Gastrocnemius medialis (tissue), 4 donors: ENCODE measurements around the gene LUZP2. TPM values are rescaled to one million over a fixed set of nuclear protein-coding genes. Genes with fewer than 3 reads are reported as not detected.

Experiments used
- ATAC-seq, 2 donors: fragments of 150-250 bp; one replicate each; pipeline ENCODE4 v1.9.1; 2016
- DNase-seq, 2 donors: peaks; one replicate each; pipeline ENCODE4 v3.0.0-alpha.2; 2019
- H3K27ac ChIP-seq, 4 donors: fragments of 200-600 bp; sonication (generic); 1 replicate in 1 of 4; 2 replicates in 3 of 4; pipeline ENCODE4 v1.5.1; 2016 to 2018; ENCODE audit warnings: mild to moderate bottlenecking in 2 of 4, moderate library complexity in 1 of 4
- H3K27me3 ChIP-seq, 3 donors: fragments of 200-600 bp; sonication (generic) in 2 of 3; 1 replicate in 1 of 3; 2 replicates in 2 of 3; pipeline versions ENCODE4 v1.5.1 to v1.6.0; 2016 to 2019; ENCODE audit warnings: mild to moderate bottlenecking in 1 of 3, moderate library complexity in 1 of 3
- H3K36me3 ChIP-seq, 2 donors: fragments of 200-600 bp; sonication (generic) in 1 of 2; one replicate each; pipeline ENCODE4 v1.5.1; 2017 to 2018
- H3K4me1 ChIP-seq, 2 donors: fragments of 200-600 bp; sonication (generic) in 1 of 2; one replicate each; pipeline ENCODE4 v1.5.1; 2016 to 2017; ENCODE audit warnings: mild to moderate bottlenecking in 2 of 2
- H3K4me3 ChIP-seq, 4 donors: fragments of 200-600 bp; sonication (generic) in 3 of 4; 1 replicate in 1 of 4; 2 replicates in 3 of 4; pipeline ENCODE4 v1.5.1; 2016 to 2019; ENCODE audit warnings: mild to moderate bottlenecking in 2 of 4
- H3K9me3 ChIP-seq, 3 donors: fragments of 200-600 bp; sonication (generic) in 2 of 3; 1 replicate in 1 of 3; 2 replicates in 2 of 3; pipeline ENCODE4 v1.5.1; 2016 to 2019
- CTCF ChIP-seq, 5 experiments: fragments of 450-650 bp in 3 of 5; fragments of 200-600 bp in 2 of 5; sonication (generic) in 2 of 5; IDR thresholded peaks in 4 of 5; conservative IDR thresholded peaks in 1 of 5; 1 replicate in 4 of 5; 2 replicates in 1 of 5; pipeline ENCODE4 v1.5.1; 2016 to 2019; ENCODE audit warnings: antibody characterized with exemption in 5 of 5, mild to moderate bottlenecking in 3 of 5, moderate library complexity in 3 of 5
- POLR2A ChIP-seq, 2 donors: fragments of 450-650 bp; IDR thresholded peaks; one replicate each; pipeline ENCODE4 v1.6.1; 2017; ENCODE audit warnings: antibody characterized with exemption in 2 of 2, mild to moderate bottlenecking in 2 of 2, moderate library complexity in 2 of 2
- in situ Hi-C, 4 donors: fragments of 200-750 bp; cut with MboI; loops; one replicate each; pipeline versions ENCODE4 v1.15.0 to v1.8.0; 2017; ENCODE audit warnings: low sequenced_read_pairs in 4 of 4
- intact Hi-C: fragments of 100-400 bp; cut with DNase I; formaldehyde crosslinking; loops from one replicate; pipeline ENCODE4 v1.15.1; 2023; ENCODE audit warnings: low total_unique reads
- total RNA-seq, 4 donors: library from RNA; depleted of rRNA; stranded (reverse); fragments of >200 nt; gene quantifications; one replicate each; pipeline versions ENCODE4 v1.1.0 to v1.2.3, GENCODE V29; 2016

The LUZP2 gene
- total RNA-seq, 4 donors from 2014 or later, result not detected

GRCh38 chr11:24625975-24626374 lies 129.1 kb downstream of the LUZP2 start:
- no peaks in the 10 kb centered on the region for H3K36me3 ChIP-seq
- no peak overlapping the region for H3K27ac ChIP-seq
- DNase-seq (no peak), ATAC-seq (no peak)
- no peaks in the 10 kb centered on the region for H3K4me1 ChIP-seq
- in situ Hi-C loops (no loop called here), intact Hi-C loops (no loop called here)
- no peaks in the 10 kb centered on the region for H3K27me3 ChIP-seq
- no peak overlapping the region for H3K4me3 ChIP-seq
- no peak for TF ChIP-seq POLR2A (IDR thresholded peaks at IDR 0.05)
- no peak for TF ChIP-seq CTCF (IDR thresholded peaks at IDR 0.05 in 4 of 5, conservative IDR thresholded peaks at IDR 0.05 in 1 of 5)
- no peaks in the 10 kb centered on the region for H3K9me3 ChIP-seq

- no peaks in the 10 kb centered on the region for H3K9me3 ChIP-seq
- H3K27me3 ChIP-seq, result no peaks in the 10 kb centered on the region
- no peaks in the 10 kb centered on the region for H3K36me3 ChIP-seq
- H3K4me3 ChIP-seq, result no peak overlapping the region
- ATAC-seq, result no peak
- H3K27ac ChIP-seq, result no peak overlapping the region
- intact Hi-C loops, result no loop called here
- TF ChIP-seq CTCF (IDR thresholded peaks at IDR 0.05 in 4 of 5, conservative IDR thresholded peaks at IDR 0.05 in 1 of 5), result no peak
- TF ChIP-seq POLR2A (IDR thresholded peaks at IDR 0.05), result no peak
- no peaks in the 10 kb centered on the region for H3K4me1 ChIP-seq
- in situ Hi-C loops, result no loop called here
- DNase-seq, result no peak
These were observed 131.4 kb downstream of the LUZP2 start for GRCh38 chr11:24628224-24628776.

- in situ Hi-C loops (no loop called here), intact Hi-C loops (no loop called here)
- no peaks in the 10 kb centered on the region for H3K36me3 ChIP-seq
- no peak for DNase-seq
- H3K27me3 ChIP-seq, result no peaks in the 10 kb centered on the region
- ATAC-seq, result no peak
- H3K9me3 ChIP-seq, result no peaks in the 10 kb centered on the region
- no peaks in the 10 kb centered on the region for H3K4me1 ChIP-seq
- H3K4me3 ChIP-seq, result no peak overlapping the region
- H3K27ac ChIP-seq, result no peak overlapping the region
- TF ChIP-seq POLR2A (IDR thresholded peaks at IDR 0.05) (no peak), CTCF (IDR thresholded peaks at IDR 0.05 in 4 of 5, conservative IDR thresholded peaks at IDR 0.05 in 1 of 5) (no peak)
These were observed 137.8 kb downstream of the LUZP2 start for GRCh38 chr11:24634606-24635160.

GRCh38 chr11:24635588-24636290 lies 138.9 kb downstream of the LUZP2 start:
- Histone ChIP-seq H3K36me3 (no peaks in the 10 kb centered on the region), H3K4me3 (no peak overlapping the region), H3K27ac (no peak overlapping the region), H3K4me1 (no peaks in the 10 kb centered on the region), H3K27me3 (no peaks in the 10 kb centered on the region), H3K9me3 (no peaks in the 10 kb centered on the region)
- DNase-seq (no peak), ATAC-seq (no peak)
- intact Hi-C loops (no loop called here), in situ Hi-C loops (no loop called here)
- TF ChIP-seq CTCF (IDR thresholded peaks at IDR 0.05 in 4 of 5, conservative IDR thresholded peaks at IDR 0.05 in 1 of 5) (no peak), POLR2A (IDR thresholded peaks at IDR 0.05) (no peak)
